Keratinocyte (primary cell): ENCODE data around the gene SURF4. TPM values are rescaled to one million over a fixed set of nuclear protein-coding genes. Genes with fewer than 3 reads are reported as not detected.

ENCODE experiments used
- DNase-seq: peaks from one replicate; pipeline ENCODE4 v3.0.0-alpha.2; 2011; ENCODE audit warnings: low read depth, missing footprints, low spot score
- FAIRE-seq: peaks from 2 replicates; lab custom pipeline; 2011; peaks lifted over from hg19 to GRCh38; lab: Jason Lieb, UNC
- H2AFZ ChIP-seq: 2 replicates; pipeline ENCODE4 v1.6.0; 2012; ENCODE audit warnings: low read length, control low read depth, inconsistent platforms; ENCODE audit not compliant: control insufficient read depth
- H3K27ac ChIP-seq: 2 replicates; pipeline ENCODE4 v1.5.1; 2011; ENCODE audit warnings: low read length; ENCODE audit not compliant: control insufficient read depth, insufficient read depth
- H3K27me3 ChIP-seq: 3 replicates; pipeline ENCODE4 v1.6.0; 2011; ENCODE audit warnings: low read length; ENCODE audit not compliant: control insufficient read depth, insufficient read depth; ENCODE audit errors: extremely low read depth
- H3K36me3 ChIP-seq, 2 experiments: 2 replicates in 1 of 2; 3 replicates in 1 of 2; pipeline ENCODE4 v1.5.1; 2011; ENCODE audit warnings: low read length in 2 of 2, mild to moderate bottlenecking in 1 of 2; ENCODE audit not compliant: control insufficient read depth in 2 of 2, insufficient read depth in 2 of 2; ENCODE audit errors: extremely low read depth in 1 of 2
- H3K4me1 ChIP-seq: 3 replicates; pipeline ENCODE4 v1.5.1; 2011; ENCODE audit warnings: low read length; ENCODE audit not compliant: control insufficient read depth, insufficient read depth; ENCODE audit errors: extremely low read depth
- H3K4me2 ChIP-seq: 3 replicates; pipeline ENCODE4 v1.6.0; 2011; ENCODE audit warnings: low read depth, low read length; ENCODE audit not compliant: control insufficient read depth, insufficient read depth; ENCODE audit errors: extremely low read depth
- H3K4me3 ChIP-seq, 3 experiments: fragments of 200-600 bp in 1 of 3; sonication (generic) in 1 of 3; 2 replicates in 2 of 3; 3 replicates in 1 of 3; pipeline ENCODE4 v1.5.1; 2011 to 2016; ENCODE audit warnings: low read length in 3 of 3, mild to moderate bottlenecking in 3 of 3, control low read depth in 2 of 3, inconsistent platforms in 1 of 3, low read depth in 1 of 3, mixed read lengths in 1 of 3, mixed run types in 1 of 3, moderate library complexity in 1 of 3; ENCODE audit not compliant: control insufficient read depth in 2 of 3, insufficient read depth in 2 of 3; ENCODE audit errors: extremely low read depth in 1 of 3
- H3K79me2 ChIP-seq: 2 replicates; pipeline ENCODE4 v1.6.0; 2012; ENCODE audit warnings: low read length; ENCODE audit not compliant: control insufficient read depth, insufficient read depth
- H3K9ac ChIP-seq: 3 replicates; pipeline ENCODE4 v1.6.0; 2011; ENCODE audit warnings: low read length; ENCODE audit not compliant: control insufficient read depth, insufficient read depth; ENCODE audit errors: extremely low read depth
- H3K9me1 ChIP-seq: 3 replicates; pipeline ENCODE4 v1.6.0; 2011; ENCODE audit warnings: low read length; ENCODE audit not compliant: control insufficient read depth, insufficient read depth; ENCODE audit errors: extremely low read depth
- H3K9me3 ChIP-seq: 2 replicates; pipeline ENCODE4 v1.5.1; 2012; ENCODE audit warnings: low read depth, low read length; ENCODE audit not compliant: control insufficient read depth
- H4K20me1 ChIP-seq: 3 replicates; pipeline ENCODE4 v1.6.0; 2011; ENCODE audit warnings: low read length; ENCODE audit not compliant: control insufficient read depth, insufficient read depth; ENCODE audit errors: extremely low read depth
- EZH2 ChIP-seq: IDR thresholded peaks from one replicate; pipeline ENCODE4 v1.6.1; 2012; ENCODE audit warnings: inconsistent platforms, mild to moderate bottlenecking, low read length, moderate library complexity
- dilution Hi-C: fragments of 300-500 bp; cut with MboI; formaldehyde crosslinking; loops from one replicate; pipeline ENCODE4 v1.7.0; 2020; ENCODE audit warnings: low sequenced_read_pairs; ENCODE audit not compliant: extremely low pct_ligation_motif_present
- polyA plus RNA-seq, 5 experiments: library from polyadenylated mRNA; depleted of rRNA in 3 of 5; stranded (reverse) in 3 of 5; stranded (forward) in 1 of 5; unstranded in 1 of 5; fragments of >200 nt; gene quantifications; 1 replicate in 1 of 5; 2 replicates in 3 of 5; 3 replicates in 1 of 5; pipeline versions ENCODE4 v1.2.1 to v1.2.3, GENCODE V29; 2011 to 2012; ENCODE audit warnings: missing spikeins in 2 of 5, low read depth in 1 of 5, low replicate concordance in 1 of 5
- TF ChIP-seq, protein P1 (sequence below), 3 experiments: IDR thresholded peaks in 1 of 3; conservative IDR thresholded peaks in 1 of 3; optimal IDR thresholded peaks in 1 of 3; 2 replicates in 2 of 3; 3 replicates in 1 of 3; pipeline versions ENCODE3 to v1.5.1; 2011; ENCODE audit warnings: low read length in 3 of 3, mild to moderate bottlenecking in 3 of 3, moderate library complexity in 2 of 3, control low read depth in 1 of 3, inconsistent platforms in 1 of 3; ENCODE audit not compliant: insufficient read depth in 2 of 3; ENCODE audit errors: extremely low read depth in 1 of 3

Gene SURF4
- polyA plus RNA-seq, 1 donor (not counting 4 experiments of a cell fraction or from before 2014, with no cell fraction given), result 153 TPM

GRCh38 chr9:133390713-133391112 lies 14.9 kb upstream of the SURF4 start:
- H3K9me1 ChIP-seq, result no peaks in the 10 kb centered on the region
- no peak for FAIRE-seq
- no peaks in the 10 kb centered on the region for H4K20me1 ChIP-seq
- no peak for TF ChIP-seq EZH2
- TF ChIP-seq, protein P1, sequence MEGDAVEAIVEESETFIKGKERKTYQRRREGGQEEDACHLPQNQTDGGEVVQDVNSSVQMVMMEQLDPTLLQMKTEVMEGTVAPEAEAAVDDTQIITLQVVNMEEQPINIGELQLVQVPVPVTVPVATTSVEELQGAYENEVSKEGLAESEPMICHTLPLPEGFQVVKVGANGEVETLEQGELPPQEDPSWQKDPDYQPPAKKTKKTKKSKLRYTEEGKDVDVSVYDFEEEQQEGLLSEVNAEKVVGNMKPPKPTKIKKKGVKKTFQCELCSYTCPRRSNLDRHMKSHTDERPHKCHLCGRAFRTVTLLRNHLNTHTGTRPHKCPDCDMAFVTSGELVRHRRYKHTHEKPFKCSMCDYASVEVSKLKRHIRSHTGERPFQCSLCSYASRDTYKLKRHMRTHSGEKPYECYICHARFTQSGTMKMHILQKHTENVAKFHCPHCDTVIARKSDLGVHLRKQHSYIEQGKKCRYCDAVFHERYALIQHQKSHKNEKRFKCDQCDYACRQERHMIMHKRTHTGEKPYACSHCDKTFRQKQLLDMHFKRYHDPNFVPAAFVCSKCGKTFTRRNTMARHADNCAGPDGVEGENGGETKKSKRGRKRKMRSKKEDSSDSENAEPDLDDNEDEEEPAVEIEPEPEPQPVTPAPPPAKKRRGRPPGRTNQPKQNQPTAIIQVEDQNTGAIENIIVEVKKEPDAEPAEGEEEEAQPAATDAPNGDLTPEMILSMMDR (optimal IDR thresholded peaks at IDR 0.05 in 1 of 3, IDR thresholded peaks at IDR 0.05 in 1 of 3, conservative IDR thresholded peaks at IDR 0.05 in 1 of 3; ENCODE audit: extremely low read depth in 1 of 3, insufficient read depth in 2 of 3, low read length in 3 of 3), result no peak
- H3K36me3 ChIP-seq, result no peaks in the 10 kb centered on the region
- H3K27ac ChIP-seq, result no peak overlapping the region
- H3K9ac ChIP-seq, result no peak overlapping the region
- H3K4me3 ChIP-seq, result no peak overlapping the region
- DNase-seq, result no peak
- dilution Hi-C loops, result no loop called here
- no peak overlapping the region for H3K4me2 ChIP-seq
- H3K27me3 ChIP-seq, result peaks cover 13% of the 10 kb centered on the region
- no peak overlapping the region for H2AFZ ChIP-seq
- H3K79me2 ChIP-seq, result no peaks in the 10 kb centered on the region
- peaks cover 9% of the 10 kb centered on the region for H3K4me1 ChIP-seq
- H3K9me3 ChIP-seq, result no peaks in the 10 kb centered on the region

GRCh38 chr9:133389562-133389961 lies 13.7 kb upstream of the SURF4 start:
- no peaks in the 10 kb centered on the region for H3K36me3 ChIP-seq
- H3K9me1 ChIP-seq, result no peaks in the 10 kb centered on the region
- H3K9me3 ChIP-seq, result no peaks in the 10 kb centered on the region
- peaks cover 6% of the 10 kb centered on the region for H3K27me3 ChIP-seq
- H3K4me2 ChIP-seq, result no peak overlapping the region
- H3K4me3 ChIP-seq, result no peak overlapping the region
- H3K79me2 ChIP-seq, result no peaks in the 10 kb centered on the region
- DNase-seq, result no peak
- H4K20me1 ChIP-seq, result no peaks in the 10 kb centered on the region
- H3K9ac ChIP-seq, result no peak overlapping the region
- H3K27ac ChIP-seq, result no peak overlapping the region
- TF ChIP-seq, protein P1 (optimal IDR thresholded peaks at IDR 0.05 in 1 of 3, IDR thresholded peaks at IDR 0.05 in 1 of 3, conservative IDR thresholded peaks at IDR 0.05 in 1 of 3; ENCODE audit: extremely low read depth in 1 of 3, insufficient read depth in 2 of 3, low read length in 3 of 3), result no peak
- TF ChIP-seq EZH2, result no peak
- no peak for FAIRE-seq
- peaks cover 9% of the 10 kb centered on the region for H3K4me1 ChIP-seq
- no peak overlapping the region for H2AFZ ChIP-seq
- dilution Hi-C loops, result no loop called here
